Measurements from ENCODE around the gene HERC3.

HERC3 gene

DNA sequence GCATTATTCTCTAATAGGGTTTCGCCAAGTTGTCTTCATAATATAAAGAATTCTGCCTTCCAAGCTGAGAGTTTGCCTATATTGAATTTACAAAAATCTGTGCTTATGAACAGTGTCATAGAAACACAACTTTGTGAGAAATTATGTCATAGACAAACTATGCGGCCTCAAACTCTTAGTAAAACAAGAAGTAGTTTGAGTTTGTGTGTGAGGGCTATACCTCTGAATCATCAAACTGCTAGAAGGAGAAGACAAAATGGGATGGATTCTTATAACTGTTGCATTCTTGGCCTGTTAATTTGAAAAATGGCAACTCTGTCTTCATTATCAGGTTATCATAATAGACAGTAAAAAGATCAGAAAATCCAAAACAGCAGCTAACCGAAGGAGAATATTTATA is 151.4 kb downstream of the HERC3 start:
- Histone ChIP-seq H4K12ac (ENCODE audit: low read depth, low read length) (no peak overlapping the region), H3K36me3 (ENCODE audit: control insufficient read depth in 1 of 2, insufficient read depth in 2 of 2, low read length in 2 of 2) (peaks cover 0 to 2% of the 10 kb centered on the region in 2 experiments), H4K91ac (ENCODE audit: low read depth, low read length) (no peak overlapping the region), H3K9ac (ENCODE audit: low read length) (no peak overlapping the region), H3K79me1 (ENCODE audit: low read length) (no peaks in the 10 kb centered on the region), H3K4me2 (ENCODE audit: low read length) (no peak overlapping the region), H2BK12ac (ENCODE audit: low read length) (no peak overlapping the region), H2AFZ (ENCODE audit: insufficient read depth, low read length, poor library complexity) (no peak overlapping the region), H3K9me3 (ENCODE audit: insufficient read depth, low read depth, low read length) (no peaks in the 10 kb centered on the region), H3K4me3 (ENCODE audit: low read depth, low read length) (no peak overlapping the region), H3K18ac (ENCODE audit: low read length) (no peak overlapping the region), H3K27me3 (ENCODE audit: insufficient read depth, low read length) (no peaks in the 10 kb centered on the region), H4K8ac (ENCODE audit: low read depth, low read length) (no peak overlapping the region), H3K79me2 (ENCODE audit: control insufficient read depth, insufficient read depth, low read length, poor library complexity) (no peaks in the 10 kb centered on the region), H3K23ac (ENCODE audit: low read length) (no peak overlapping the region), H2AK5ac (ENCODE audit: low read length) (no peak overlapping the region), H3K4ac (ENCODE audit: low read depth, low read length) (no peak overlapping the region), H2BK120ac (ENCODE audit: insufficient read depth, low read length, poor library complexity) (no peak overlapping the region), H3K4me1 (ENCODE audit: control insufficient read depth in 1 of 2, insufficient read depth in 2 of 2, low read length in 2 of 2) (no peaks in the 10 kb centered on the region), H3K27ac (ENCODE audit: low read depth, low read length) (no peak overlapping the region), H3K14ac (ENCODE audit: low read length) (no peak overlapping the region), H2BK5ac (ENCODE audit: low read depth, low read length, poor library complexity) (no peak overlapping the region)
- no CpG with 5 or more reads among the region's 3 CpGs for WGBS (ENCODE audit: extremely low coverage, insufficient coverage, insufficient read length)
- peak in 1 of 2 donors; percentile 77 for DNase-seq

DNA sequence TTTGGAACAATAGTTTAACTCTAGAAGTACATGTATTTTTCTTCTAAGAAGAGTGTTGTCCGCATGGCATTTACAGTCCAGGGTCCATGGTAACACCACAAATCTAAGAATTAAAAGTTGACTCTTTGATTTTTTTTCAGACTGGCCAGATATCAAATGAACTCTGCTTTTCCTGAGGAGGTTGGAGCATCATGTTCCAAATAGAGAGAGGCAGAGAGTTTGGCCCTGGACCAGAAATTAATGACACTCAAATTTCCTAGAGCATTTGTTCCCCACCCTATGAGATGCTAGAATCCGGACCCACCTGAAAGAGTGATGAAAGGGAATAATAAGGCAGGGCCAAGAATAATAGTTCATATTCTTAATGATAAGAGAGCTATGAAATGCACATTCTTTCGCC is 152.3 kb downstream of the HERC3 start:
- Histone ChIP-seq H4K8ac (ENCODE audit: low read depth, low read length) (no peak overlapping the region), H3K14ac (ENCODE audit: low read length) (no peak overlapping the region), H3K18ac (ENCODE audit: low read length) (no peak overlapping the region), H2BK12ac (ENCODE audit: low read length) (no peak overlapping the region), H3K9ac (ENCODE audit: low read length) (no peak overlapping the region), H3K23ac (ENCODE audit: low read length) (no peak overlapping the region), H3K27ac (ENCODE audit: low read depth, low read length) (no peak overlapping the region), H3K36me3 (ENCODE audit: control insufficient read depth in 1 of 2, insufficient read depth in 2 of 2, low read length in 2 of 2) (peaks cover 0 to 2% of the 10 kb centered on the region in 2 experiments), H3K4me1 (ENCODE audit: control insufficient read depth in 1 of 2, insufficient read depth in 2 of 2, low read length in 2 of 2) (no peaks in the 10 kb centered on the region), H2BK120ac (ENCODE audit: insufficient read depth, low read length, poor library complexity) (no peak overlapping the region), H3K4me3 (ENCODE audit: low read depth, low read length) (no peak overlapping the region), H4K12ac (ENCODE audit: low read depth, low read length) (no peak overlapping the region), H3K4ac (ENCODE audit: low read depth, low read length) (no peak overlapping the region), H3K79me2 (ENCODE audit: control insufficient read depth, insufficient read depth, low read length, poor library complexity) (no peaks in the 10 kb centered on the region), H4K91ac (ENCODE audit: low read depth, low read length) (no peak overlapping the region), H2AFZ (ENCODE audit: insufficient read depth, low read length, poor library complexity) (no peak overlapping the region), H2BK5ac (ENCODE audit: low read depth, low read length, poor library complexity) (no peak overlapping the region), H3K9me3 (ENCODE audit: insufficient read depth, low read depth, low read length) (no peaks in the 10 kb centered on the region), H2AK5ac (ENCODE audit: low read length) (no peak overlapping the region), H3K79me1 (ENCODE audit: low read length) (no peaks in the 10 kb centered on the region), H3K27me3 (ENCODE audit: insufficient read depth, low read length) (no peaks in the 10 kb centered on the region), H3K4me2 (ENCODE audit: low read length) (no peak overlapping the region)
- no CpG with 5 or more reads among the region's 3 CpGs for WGBS (ENCODE audit: extremely low coverage, insufficient coverage, insufficient read length)
- DNase-seq = no peak

DNA sequence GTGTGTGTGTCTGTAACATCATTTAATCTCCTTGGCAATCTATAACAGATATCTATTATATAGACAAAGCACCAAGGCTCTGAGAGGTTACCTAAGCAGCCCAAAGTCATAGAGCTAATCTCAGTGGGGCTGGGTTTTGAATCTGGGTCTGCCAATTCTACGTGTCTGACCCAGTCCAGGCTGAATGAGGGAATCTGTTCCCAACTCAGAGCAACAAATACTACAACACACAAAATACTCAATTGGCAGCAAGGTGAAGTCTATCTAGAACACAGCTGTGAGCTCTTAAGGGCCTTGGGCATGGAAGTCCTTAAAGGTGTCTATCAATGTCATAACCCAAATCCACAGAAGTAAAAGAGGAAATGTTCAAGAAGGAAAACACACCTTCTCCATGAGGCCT is 152.9 kb downstream of the HERC3 start:
- H2BK12ac ChIP-seq (ENCODE audit: low read length) = no peak overlapping the region
- no peak overlapping the region for H3K27ac ChIP-seq (ENCODE audit: low read depth, low read length)
- H3K14ac ChIP-seq (ENCODE audit: low read length) = no peak overlapping the region
- no peaks in the 10 kb centered on the region for H3K79me2 ChIP-seq (ENCODE audit: control insufficient read depth, insufficient read depth, low read length, poor library complexity)
- H2BK120ac ChIP-seq (ENCODE audit: insufficient read depth, low read length, poor library complexity) = no peak overlapping the region
- no peak overlapping the region for H2BK5ac ChIP-seq (ENCODE audit: low read depth, low read length, poor library complexity)
- H4K91ac ChIP-seq (ENCODE audit: low read depth, low read length) = no peak overlapping the region
- no CpG with 5 or more reads among the region's 1 CpG for WGBS (ENCODE audit: extremely low coverage, insufficient coverage, insufficient read length)
- H4K12ac ChIP-seq (ENCODE audit: low read depth, low read length) = no peak overlapping the region
- no peak overlapping the region for H3K4ac ChIP-seq (ENCODE audit: low read depth, low read length)
- H2AK5ac ChIP-seq (ENCODE audit: low read length) = no peak overlapping the region
- no peak overlapping the region for H3K23ac ChIP-seq (ENCODE audit: low read length)
- H4K8ac ChIP-seq (ENCODE audit: low read depth, low read length) = no peak overlapping the region
- no peak overlapping the region for H3K9ac ChIP-seq (ENCODE audit: low read length)
- H3K27me3 ChIP-seq (ENCODE audit: insufficient read depth, low read length) = no peaks in the 10 kb centered on the region
- DNase-seq = no peak
- H2AFZ ChIP-seq (ENCODE audit: insufficient read depth, low read length, poor library complexity) = no peak overlapping the region
- peaks cover 0 to 4% of the 10 kb centered on the region in 2 experiments for H3K36me3 ChIP-seq (ENCODE audit: control insufficient read depth in 1 of 2, insufficient read depth in 2 of 2, low read length in 2 of 2)
- no peaks in the 10 kb centered on the region for H3K79me1 ChIP-seq (ENCODE audit: low read length)
- no peak overlapping the region for H3K4me2 ChIP-seq (ENCODE audit: low read length)
- no peak overlapping the region for H3K18ac ChIP-seq (ENCODE audit: low read length)
- H3K4me1 ChIP-seq (ENCODE audit: control insufficient read depth in 1 of 2, insufficient read depth in 2 of 2, low read length in 2 of 2) = no peaks in the 10 kb centered on the region
- H3K9me3 ChIP-seq (ENCODE audit: insufficient read depth, low read depth, low read length) = no peaks in the 10 kb centered on the region
- H3K4me3 ChIP-seq (ENCODE audit: low read depth, low read length) = no peak overlapping the region

DNA sequence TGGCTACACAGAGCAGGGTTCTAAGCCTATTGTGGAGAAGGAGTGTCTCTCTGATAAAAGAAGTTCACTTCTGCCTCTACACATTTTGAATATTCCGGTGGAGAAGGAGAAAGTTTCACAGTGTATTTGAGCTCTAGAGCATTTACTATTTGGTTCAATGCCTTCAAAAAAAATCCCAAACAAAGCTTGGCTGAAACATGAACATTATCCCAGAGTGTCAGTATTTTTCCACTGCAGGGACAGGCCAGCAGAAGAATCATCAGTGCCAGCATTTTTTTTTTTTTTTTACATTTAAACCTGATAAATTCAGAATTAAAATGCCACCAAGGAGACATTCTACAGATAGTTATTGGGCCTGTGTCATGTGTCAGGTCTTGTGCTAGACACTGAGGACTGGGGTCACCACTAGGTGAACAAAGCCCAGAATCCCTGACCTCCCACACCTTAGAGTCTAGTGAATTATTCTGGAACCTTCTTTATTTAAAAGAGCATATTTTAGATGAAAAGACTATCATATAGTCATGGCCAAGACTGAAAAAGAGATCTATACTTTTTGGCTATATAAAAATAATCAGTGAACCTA is 153.4 kb downstream of the HERC3 start:
- no peak overlapping the region for H3K27ac ChIP-seq (ENCODE audit: low read depth, low read length)
- H3K18ac ChIP-seq (ENCODE audit: low read length) = no peak overlapping the region
- H2BK120ac ChIP-seq (ENCODE audit: insufficient read depth, low read length, poor library complexity) = no peak overlapping the region
- no peak overlapping the region for H2AK5ac ChIP-seq (ENCODE audit: low read length)
- H2BK5ac ChIP-seq (ENCODE audit: low read depth, low read length, poor library complexity) = no peak overlapping the region
- no peak overlapping the region for H3K23ac ChIP-seq (ENCODE audit: low read length)
- no peaks in the 10 kb centered on the region for H3K79me2 ChIP-seq (ENCODE audit: control insufficient read depth, insufficient read depth, low read length, poor library complexity)
- H3K27me3 ChIP-seq (ENCODE audit: insufficient read depth, low read length) = no peaks in the 10 kb centered on the region
- no peak overlapping the region for H4K91ac ChIP-seq (ENCODE audit: low read depth, low read length)
- DNase-seq = no peak
- no peak overlapping the region for H4K12ac ChIP-seq (ENCODE audit: low read depth, low read length)
- no peaks in the 10 kb centered on the region for H3K9me3 ChIP-seq (ENCODE audit: insufficient read depth, low read depth, low read length)
- H3K9ac ChIP-seq (ENCODE audit: low read length) = no peak overlapping the region
- H3K4me3 ChIP-seq (ENCODE audit: low read depth, low read length) = no peak overlapping the region
- H2AFZ ChIP-seq (ENCODE audit: insufficient read depth, low read length, poor library complexity) = no peak overlapping the region
- H2BK12ac ChIP-seq (ENCODE audit: low read length) = no peak overlapping the region
- no peak overlapping the region for H3K4me2 ChIP-seq (ENCODE audit: low read length)
- H3K4me1 ChIP-seq (ENCODE audit: control insufficient read depth in 1 of 2, insufficient read depth in 2 of 2, low read length in 2 of 2) = no peaks in the 10 kb centered on the region
- H3K36me3 ChIP-seq (ENCODE audit: control insufficient read depth in 1 of 2, insufficient read depth in 2 of 2, low read length in 2 of 2) = peaks cover 0 to 4% of the 10 kb centered on the region in 2 experiments
- H3K14ac ChIP-seq (ENCODE audit: low read length) = no peak overlapping the region
- no peak overlapping the region for H4K8ac ChIP-seq (ENCODE audit: low read depth, low read length)
- WGBS (ENCODE audit: extremely low coverage, insufficient coverage, insufficient read length) = no CpG with 5 or more reads among the region's 1 CpG
- H3K4ac ChIP-seq (ENCODE audit: low read depth, low read length) = no peak overlapping the region
- no peaks in the 10 kb centered on the region for H3K79me1 ChIP-seq (ENCODE audit: low read length)

All from trophoblast cell (in vitro differentiated cells and primary cell).